ENCODE results near the gene OTOP2.

The OTOP2 gene

DNA sequence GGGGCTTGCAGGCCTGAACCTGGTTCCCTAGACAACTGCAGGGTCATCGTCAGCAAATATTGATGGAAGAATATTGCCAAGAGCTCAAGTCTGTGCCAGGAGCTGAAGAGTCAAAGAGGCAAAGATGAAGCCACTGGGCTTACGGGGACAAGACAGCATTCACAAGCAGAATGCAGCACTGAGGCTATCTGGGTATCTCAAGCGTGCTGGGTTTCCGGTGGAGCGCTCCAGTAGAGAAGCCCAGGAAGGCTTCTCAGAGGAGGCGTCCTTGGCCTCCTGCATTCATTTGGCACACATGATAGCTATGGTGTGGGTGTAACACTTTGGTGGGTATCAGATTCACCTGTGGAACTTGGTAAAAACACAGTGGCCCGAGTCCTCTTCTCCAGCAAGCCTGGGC lies 33.5 kb upstream of the OTOP2 start:
- no peak for DNase-seq (ENCODE audit: low read depth)
- TF ChIP-seq, protein P1, sequence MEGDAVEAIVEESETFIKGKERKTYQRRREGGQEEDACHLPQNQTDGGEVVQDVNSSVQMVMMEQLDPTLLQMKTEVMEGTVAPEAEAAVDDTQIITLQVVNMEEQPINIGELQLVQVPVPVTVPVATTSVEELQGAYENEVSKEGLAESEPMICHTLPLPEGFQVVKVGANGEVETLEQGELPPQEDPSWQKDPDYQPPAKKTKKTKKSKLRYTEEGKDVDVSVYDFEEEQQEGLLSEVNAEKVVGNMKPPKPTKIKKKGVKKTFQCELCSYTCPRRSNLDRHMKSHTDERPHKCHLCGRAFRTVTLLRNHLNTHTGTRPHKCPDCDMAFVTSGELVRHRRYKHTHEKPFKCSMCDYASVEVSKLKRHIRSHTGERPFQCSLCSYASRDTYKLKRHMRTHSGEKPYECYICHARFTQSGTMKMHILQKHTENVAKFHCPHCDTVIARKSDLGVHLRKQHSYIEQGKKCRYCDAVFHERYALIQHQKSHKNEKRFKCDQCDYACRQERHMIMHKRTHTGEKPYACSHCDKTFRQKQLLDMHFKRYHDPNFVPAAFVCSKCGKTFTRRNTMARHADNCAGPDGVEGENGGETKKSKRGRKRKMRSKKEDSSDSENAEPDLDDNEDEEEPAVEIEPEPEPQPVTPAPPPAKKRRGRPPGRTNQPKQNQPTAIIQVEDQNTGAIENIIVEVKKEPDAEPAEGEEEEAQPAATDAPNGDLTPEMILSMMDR (IDR thresholded peaks at IDR 0.05; ENCODE audit: low read depth, low read length, missing control alignments) = no peak
- H3K4me3 ChIP-seq (ENCODE audit: low read depth, low read length) = no peak overlapping the region
- in situ Hi-C loops (cut with HindIII; ENCODE audit: low sequenced_read_pairs) = no loop called here

DNA sequence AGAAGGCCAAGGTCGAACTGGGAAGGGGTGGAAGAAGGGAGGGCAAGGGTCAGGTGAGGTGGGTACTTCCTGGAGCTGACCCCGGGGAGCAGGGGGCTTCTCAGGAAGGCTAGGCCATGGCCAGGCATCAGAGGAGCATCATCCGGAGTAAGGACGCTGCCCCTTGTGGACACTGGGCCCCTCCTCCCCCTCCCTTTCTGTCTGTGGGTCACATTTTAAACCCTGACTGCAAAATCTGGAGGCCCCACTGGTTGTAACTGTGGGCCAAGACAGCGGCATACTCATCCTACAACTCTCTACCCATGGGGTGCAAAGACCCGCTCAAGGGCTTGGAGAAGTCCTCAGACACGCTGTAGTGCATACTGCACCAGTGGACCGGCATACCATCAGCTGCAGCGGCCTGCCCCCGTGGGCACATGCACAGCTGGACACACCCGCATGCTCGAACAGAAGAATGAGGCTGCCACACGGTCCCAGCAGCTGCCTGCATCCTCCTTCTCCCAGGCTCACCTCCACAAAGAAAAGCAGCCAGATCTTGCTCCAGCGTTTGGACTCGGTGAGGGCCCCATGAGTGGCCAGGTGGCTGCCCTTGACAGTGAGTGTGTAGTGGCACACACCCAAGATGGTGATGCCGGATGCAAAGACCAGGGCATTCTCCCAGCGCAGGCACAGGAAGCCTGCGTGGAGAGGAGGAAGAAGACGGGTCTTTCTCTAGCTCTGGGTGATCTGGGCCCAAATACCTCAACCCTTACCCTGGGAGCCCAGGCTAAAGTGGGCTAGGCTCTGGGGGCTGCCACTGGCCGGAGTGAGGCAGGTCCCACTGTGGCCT lies 31.8 kb upstream of the OTOP2 start:
- no peak overlapping the region for H3K4me3 ChIP-seq (ENCODE audit: low read depth, low read length)
- TF ChIP-seq, protein P1 (IDR thresholded peaks at IDR 0.05; ENCODE audit: low read depth, low read length, missing control alignments) = no peak
- DNase-seq (ENCODE audit: low read depth) = no peak
- in situ Hi-C loops (cut with HindIII; ENCODE audit: low sequenced_read_pairs) = no loop called here

DNA sequence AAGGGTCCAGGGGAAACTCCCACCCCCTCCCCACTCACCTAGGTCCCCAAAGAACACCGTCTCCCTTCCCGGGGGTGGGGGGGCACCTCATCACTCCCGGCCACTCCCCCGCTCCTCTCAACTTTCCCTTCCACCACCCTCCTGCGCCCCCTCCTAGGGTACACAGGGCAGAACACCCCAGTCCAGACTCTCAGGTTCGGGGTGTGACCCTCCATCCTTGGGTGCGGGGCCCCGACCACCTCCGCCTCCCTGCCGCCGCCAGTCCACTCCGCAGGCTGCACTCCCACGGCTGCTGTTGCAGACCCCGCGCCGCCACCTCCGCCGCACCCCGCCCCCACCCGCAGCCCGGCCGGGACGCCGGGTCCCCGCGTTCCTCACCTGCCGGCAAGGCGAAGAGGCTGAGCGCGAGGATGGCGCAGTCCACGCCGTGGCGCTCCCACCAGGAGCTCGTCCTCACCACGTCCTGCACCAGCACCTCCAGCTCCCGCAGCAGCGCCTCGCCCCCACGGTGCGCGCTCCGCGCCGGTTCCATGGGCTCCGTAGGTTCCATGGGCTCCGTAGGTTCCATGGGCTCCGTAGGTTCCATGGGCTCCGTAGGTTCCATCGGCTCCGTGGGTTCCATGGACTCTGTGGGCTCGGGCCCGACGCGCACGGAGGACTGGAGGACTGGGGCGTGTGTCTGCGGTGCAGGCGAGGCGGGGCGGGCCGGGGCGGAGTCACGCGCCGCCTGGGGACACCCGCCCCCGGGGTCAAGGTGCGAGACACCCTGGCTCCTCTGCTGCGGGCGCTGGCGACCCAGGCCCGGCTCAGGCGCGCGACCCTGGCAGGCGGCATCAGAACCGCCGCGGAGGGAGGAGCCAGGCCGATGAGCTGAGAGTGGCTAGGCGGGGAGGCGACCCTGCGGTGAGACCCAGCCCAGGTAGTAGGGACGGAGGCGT lies 30.8 kb upstream of the OTOP2 start, which contains the start of gene FADS6:
Gene FADS6, minus strand, starts transcription at position 660 of the 938 bp plus-strand sequence. Its CDS starts 38 bp downstream, at position 622.
- DNase-seq (ENCODE audit: low read depth) = no peak
- TF ChIP-seq, protein P1 (IDR thresholded peaks at IDR 0.05; ENCODE audit: low read depth, low read length, missing control alignments) = no peak
- in situ Hi-C loops (cut with HindIII; ENCODE audit: low sequenced_read_pairs) = no loop called here

DNA sequence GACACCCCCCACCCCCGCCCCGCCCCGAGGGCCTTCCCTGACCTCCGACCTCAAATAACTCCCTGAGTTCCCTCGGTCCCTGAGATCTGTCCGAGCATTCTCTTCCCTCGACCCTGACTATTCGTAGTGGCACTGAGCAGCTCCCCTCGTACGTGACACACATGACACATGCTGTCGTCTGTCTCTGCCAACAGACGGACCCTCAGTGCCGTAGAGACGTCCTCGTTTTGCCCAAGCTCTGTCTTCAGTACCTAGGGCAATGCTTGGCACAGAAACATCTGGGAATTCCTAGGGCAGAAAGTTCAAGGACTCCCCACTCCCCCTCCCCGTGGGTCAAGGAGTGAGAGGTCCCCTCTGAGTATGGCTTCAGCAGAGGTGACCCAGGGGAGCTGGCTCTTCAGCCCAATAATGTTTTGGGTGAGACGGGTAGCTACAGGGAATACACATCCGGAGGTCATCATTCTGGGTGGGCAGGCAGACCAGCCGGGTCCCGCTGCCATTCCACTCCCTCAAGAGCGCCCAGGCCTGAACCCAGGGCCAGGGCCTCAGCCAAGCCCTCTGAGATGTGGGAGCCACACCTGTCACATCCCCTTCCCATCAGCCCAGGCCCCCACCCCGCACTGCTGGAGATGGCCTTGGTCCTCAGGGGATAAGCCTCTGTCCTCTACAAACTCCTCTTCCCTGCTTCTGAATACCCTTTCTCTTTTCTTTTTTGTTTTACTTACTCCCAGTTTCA lies 30.0 kb upstream of the OTOP2 start:
- no peak for DNase-seq (ENCODE audit: low read depth)
- H3K4me3 ChIP-seq (ENCODE audit: low read depth, low read length) = no peak overlapping the region
- in situ Hi-C loops (cut with HindIII; ENCODE audit: low sequenced_read_pairs) = no loop called here
- TF ChIP-seq, protein P1 (IDR thresholded peaks at IDR 0.05; ENCODE audit: low read depth, low read length, missing control alignments) = no peak

More for the DNA sequence above, 30.8 kb upstream of the OTOP2 start, which contains the start of gene FADS6:
- no peak within 1 kb of the TSS for H3K4me3 ChIP-seq (ENCODE audit: low read depth, low read length)

DNA sequence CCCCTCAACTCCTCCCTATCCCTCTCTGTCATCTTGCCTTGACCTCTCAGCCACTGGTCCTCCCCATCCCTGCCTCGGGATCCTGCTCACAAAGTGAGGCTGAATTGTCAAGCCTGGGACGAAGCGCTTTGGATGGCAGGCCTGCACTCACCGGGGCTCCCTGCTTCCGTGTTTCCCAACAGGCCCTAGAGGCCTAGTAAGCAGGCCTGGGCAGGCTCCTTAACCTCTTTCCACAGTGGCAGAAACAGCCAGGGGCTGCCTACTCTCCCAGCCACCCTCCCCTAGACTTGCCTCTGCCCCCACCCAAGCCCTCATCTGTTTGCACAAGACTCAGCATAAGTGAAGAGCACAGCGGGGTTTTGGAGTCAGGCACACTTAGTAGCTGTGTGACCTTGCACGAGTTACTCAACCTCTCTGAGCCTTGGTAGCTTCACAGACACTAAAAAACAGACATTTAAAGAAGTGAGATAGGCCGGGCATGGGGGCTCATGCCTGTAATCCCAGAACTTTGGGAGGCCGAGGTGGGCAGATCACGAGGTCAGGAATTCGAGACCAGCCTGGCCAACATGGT lies 25.6 kb upstream of the OTOP2 start:
- H3K4me3 ChIP-seq (ENCODE audit: low read depth, low read length) = no peak overlapping the region
- no peak for DNase-seq (ENCODE audit: low read depth)
- in situ Hi-C loops (cut with HindIII; ENCODE audit: low sequenced_read_pairs) = no loop called here
- TF ChIP-seq, protein P1 (IDR thresholded peaks at IDR 0.05; ENCODE audit: low read depth, low read length, missing control alignments) = no peak
